ENCODE data around the gene BHLHE23. TPM values are rescaled to one million over a fixed set of nuclear protein-coding genes. Genes with fewer than 3 reads are reported as not detected.

BHLHE23 gene
- polyA plus RNA-seq, 1 donor = not detected

DNA sequence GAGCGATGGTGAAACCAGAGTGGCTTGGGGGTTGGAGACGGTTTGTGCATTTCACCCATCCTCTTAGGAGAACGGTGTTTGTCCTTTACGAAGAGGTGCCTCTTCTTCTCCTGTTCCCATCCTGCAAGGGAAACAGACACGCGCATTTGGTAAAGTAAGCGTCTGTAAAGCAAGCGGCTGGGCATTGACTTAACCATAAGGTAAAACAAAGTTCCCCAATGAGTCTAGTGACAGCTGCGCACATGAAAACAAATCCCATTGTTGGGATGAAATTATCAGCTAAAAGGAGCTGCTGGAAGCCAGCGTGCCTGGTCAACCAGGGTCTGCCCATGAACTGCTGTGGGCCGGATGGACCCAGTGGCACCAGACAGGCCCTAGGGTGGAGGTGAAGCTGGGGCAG is 5.8 kb downstream of the BHLHE23 start:
- peaks cover 92% of the 10 kb centered on the region for H3K27me3 ChIP-seq (ENCODE audit: control insufficient read depth, insufficient read depth, low read length)
- peaks cover 12% of the 10 kb centered on the region for H3K9me3 ChIP-seq (ENCODE audit: control insufficient read depth, low read depth, low read length)
- no peak for DNase-seq
- no peaks in the 10 kb centered on the region for H3K36me3 ChIP-seq (ENCODE audit: control insufficient read depth, insufficient read depth, low read length)
- WGBS (ENCODE audit: insufficient coverage, low lambda C conversion rate) = 20% methylated on average over 1 of the region's 11 CpGs
- H3K27ac ChIP-seq (ENCODE audit: low read length) = no peak overlapping the region
- H3K4me3 ChIP-seq (ENCODE audit: low read length) = no peak overlapping the region
- no peaks in the 10 kb centered on the region for H3K4me1 ChIP-seq (ENCODE audit: control insufficient read depth, insufficient read depth, low read length)

GRCh38 chr20:63000036-63000435 is 6.7 kb downstream of the BHLHE23 start:
- Histone ChIP-seq H3K4me3 (ENCODE audit: low read length) (no peak overlapping the region), H3K4me1 (ENCODE audit: control insufficient read depth, insufficient read depth, low read length) (no peaks in the 10 kb centered on the region), H3K9me3 (ENCODE audit: control insufficient read depth, low read depth, low read length) (peaks cover 4% of the 10 kb centered on the region), H3K27me3 (ENCODE audit: control insufficient read depth, insufficient read depth, low read length) (peaks cover 91% of the 10 kb centered on the region), H3K36me3 (ENCODE audit: control insufficient read depth, insufficient read depth, low read length) (no peaks in the 10 kb centered on the region), H3K27ac (ENCODE audit: low read length) (no peak overlapping the region)
- DNase-seq = no peak
- no CpG with 5 or more reads among the region's 14 CpGs for WGBS (ENCODE audit: insufficient coverage, low lambda C conversion rate)

- DNase-seq = no peak
- Histone ChIP-seq H3K27ac (ENCODE audit: low read length) (no peak overlapping the region), H3K4me3 (ENCODE audit: low read length) (no peak overlapping the region), H3K9me3 (ENCODE audit: control insufficient read depth, low read depth, low read length) (no peaks in the 10 kb centered on the region), H3K27me3 (ENCODE audit: control insufficient read depth, insufficient read depth, low read length) (peaks cover 89% of the 10 kb centered on the region), H3K4me1 (ENCODE audit: control insufficient read depth, insufficient read depth, low read length) (no peaks in the 10 kb centered on the region), H3K36me3 (ENCODE audit: control insufficient read depth, insufficient read depth, low read length) (no peaks in the 10 kb centered on the region)
- no CpG with 5 or more reads among the region's 16 CpGs for WGBS (ENCODE audit: insufficient coverage, low lambda C conversion rate)
Observed at GRCh38 chr20:62999580-62999979, 7.2 kb downstream of the BHLHE23 start.

DNA sequence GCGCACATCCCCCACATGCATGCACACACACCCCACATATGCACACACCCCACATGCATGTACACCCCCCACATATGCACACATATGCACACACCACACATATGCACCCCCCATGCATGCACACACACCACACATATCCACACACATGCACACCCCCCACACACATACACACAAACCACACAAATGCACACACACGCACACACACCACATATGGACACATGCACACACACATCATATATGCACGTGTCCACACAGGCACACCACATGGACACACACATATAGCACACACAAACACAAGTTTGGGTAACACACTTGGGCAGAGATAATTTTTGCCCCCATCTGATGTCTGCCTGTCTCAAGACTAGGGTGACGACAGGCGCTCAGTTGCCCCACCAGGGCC is 8.3 kb downstream of the BHLHE23 start:
- WGBS (ENCODE audit: insufficient coverage, low lambda C conversion rate) = no CpG with 5 or more reads among the region's 5 CpGs
- no peaks in the 10 kb centered on the region for H3K9me3 ChIP-seq (ENCODE audit: control insufficient read depth, low read depth, low read length)
- H3K36me3 ChIP-seq (ENCODE audit: control insufficient read depth, insufficient read depth, low read length) = no peaks in the 10 kb centered on the region
- H3K27me3 ChIP-seq (ENCODE audit: control insufficient read depth, insufficient read depth, low read length) = peaks cover 78% of the 10 kb centered on the region
- no peak overlapping the region for H3K4me3 ChIP-seq (ENCODE audit: low read length)
- H3K4me1 ChIP-seq (ENCODE audit: control insufficient read depth, insufficient read depth, low read length) = no peaks in the 10 kb centered on the region
- no peak overlapping the region for H3K27ac ChIP-seq (ENCODE audit: low read length)
- DNase-seq = no peak

- no peak for DNase-seq
- H3K27me3 ChIP-seq (ENCODE audit: control insufficient read depth, insufficient read depth, low read length) = peaks cover 75% of the 10 kb centered on the region
Observed at GRCh38 chr20:62997417-62998035, 9.2 kb downstream of the BHLHE23 start.

GRCh38 chr20:62996596-62996982 is 10.2 kb downstream of the BHLHE23 start:
- H3K27ac ChIP-seq (ENCODE audit: low read length) = no peak overlapping the region
- WGBS (ENCODE audit: insufficient coverage, low lambda C conversion rate) = 94% methylated on average over 5 of the region's 14 CpGs
- H3K4me1 ChIP-seq (ENCODE audit: control insufficient read depth, insufficient read depth, low read length) = no peaks in the 10 kb centered on the region
- no peaks in the 10 kb centered on the region for H3K9me3 ChIP-seq (ENCODE audit: control insufficient read depth, low read depth, low read length)
- DNase-seq = no peak
- peaks cover 76% of the 10 kb centered on the region for H3K27me3 ChIP-seq (ENCODE audit: control insufficient read depth, insufficient read depth, low read length)
- no peak overlapping the region for H3K4me3 ChIP-seq (ENCODE audit: low read length)
- no peaks in the 10 kb centered on the region for H3K36me3 ChIP-seq (ENCODE audit: control insufficient read depth, insufficient read depth, low read length)

More at GRCh38 chr20:62997417-62998035, 9.2 kb downstream of the BHLHE23 start:
- H3K4me3 ChIP-seq (ENCODE audit: low read length) = no peak overlapping the region
- H3K4me1 ChIP-seq (ENCODE audit: control insufficient read depth, insufficient read depth, low read length) = no peaks in the 10 kb centered on the region
- H3K27ac ChIP-seq (ENCODE audit: low read length) = no peak overlapping the region
- H3K9me3 ChIP-seq (ENCODE audit: control insufficient read depth, low read depth, low read length) = no peaks in the 10 kb centered on the region
- no peaks in the 10 kb centered on the region for H3K36me3 ChIP-seq (ENCODE audit: control insufficient read depth, insufficient read depth, low read length)
- WGBS (ENCODE audit: insufficient coverage, low lambda C conversion rate) = no CpG with 5 or more reads among the region's 20 CpGs

DNA sequence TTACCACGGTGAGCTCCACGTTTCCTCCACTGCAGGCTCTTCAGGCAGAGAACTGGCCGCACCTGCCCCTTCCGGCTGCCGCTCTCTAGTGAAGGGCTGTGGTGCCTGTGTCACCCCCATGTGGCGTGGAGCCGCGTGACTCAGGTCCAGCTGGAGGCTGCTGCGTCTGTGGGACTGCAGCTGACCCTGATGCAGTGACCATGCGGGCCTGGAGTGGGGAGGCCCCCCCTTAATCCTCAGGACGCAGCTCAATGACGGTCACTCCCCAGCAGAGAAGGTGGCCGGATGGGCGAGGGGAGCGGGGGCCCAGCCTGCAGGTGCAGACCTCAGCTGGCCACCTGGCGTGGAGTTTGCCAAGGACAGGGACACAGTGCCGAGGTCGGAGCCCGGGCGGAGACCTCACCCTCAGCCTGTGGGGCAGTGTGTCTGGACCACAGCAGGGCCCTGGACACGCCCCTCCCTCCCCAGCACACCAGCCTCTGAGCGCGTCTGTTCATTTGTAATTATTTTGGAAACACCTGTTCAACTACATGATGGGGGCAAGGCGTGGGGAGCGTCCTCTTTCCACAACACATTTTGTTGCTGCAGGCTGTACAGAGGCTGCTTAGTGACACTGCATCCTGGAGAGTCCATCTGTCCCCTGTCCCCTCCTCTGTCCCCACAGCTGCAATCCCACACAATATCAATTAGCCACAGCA is 10.7 kb downstream of the BHLHE23 start:
- no peak for DNase-seq
- WGBS (ENCODE audit: insufficient coverage, low lambda C conversion rate) = no CpG with 5 or more reads among the region's 25 CpGs
- peaks cover 75% of the 10 kb centered on the region for H3K27me3 ChIP-seq (ENCODE audit: control insufficient read depth, insufficient read depth, low read length)

GRCh38 chr20:62995481-62995880 is 11.3 kb downstream of the BHLHE23 start:
- H3K27me3 ChIP-seq (ENCODE audit: control insufficient read depth, insufficient read depth, low read length) = peaks cover 76% of the 10 kb centered on the region
- no peaks in the 10 kb centered on the region for H3K4me1 ChIP-seq (ENCODE audit: control insufficient read depth, insufficient read depth, low read length)
- no peak overlapping the region for H3K4me3 ChIP-seq (ENCODE audit: low read length)
- no peaks in the 10 kb centered on the region for H3K36me3 ChIP-seq (ENCODE audit: control insufficient read depth, insufficient read depth, low read length)
- H3K9me3 ChIP-seq (ENCODE audit: control insufficient read depth, low read depth, low read length) = no peaks in the 10 kb centered on the region
- no CpG with 5 or more reads among the region's 11 CpGs for WGBS (ENCODE audit: insufficient coverage, low lambda C conversion rate)
- H3K27ac ChIP-seq (ENCODE audit: low read length) = no peak overlapping the region
- DNase-seq = no peak

More for the DNA sequence above, 10.7 kb downstream of the BHLHE23 start:
- H3K4me1 ChIP-seq (ENCODE audit: control insufficient read depth, insufficient read depth, low read length) = no peaks in the 10 kb centered on the region
- H3K4me3 ChIP-seq (ENCODE audit: low read length) = no peak overlapping the region
- H3K9me3 ChIP-seq (ENCODE audit: control insufficient read depth, low read depth, low read length) = no peaks in the 10 kb centered on the region
- no peak overlapping the region for H3K27ac ChIP-seq (ENCODE audit: low read length)
- H3K36me3 ChIP-seq (ENCODE audit: control insufficient read depth, insufficient read depth, low read length) = no peaks in the 10 kb centered on the region

DNA sequence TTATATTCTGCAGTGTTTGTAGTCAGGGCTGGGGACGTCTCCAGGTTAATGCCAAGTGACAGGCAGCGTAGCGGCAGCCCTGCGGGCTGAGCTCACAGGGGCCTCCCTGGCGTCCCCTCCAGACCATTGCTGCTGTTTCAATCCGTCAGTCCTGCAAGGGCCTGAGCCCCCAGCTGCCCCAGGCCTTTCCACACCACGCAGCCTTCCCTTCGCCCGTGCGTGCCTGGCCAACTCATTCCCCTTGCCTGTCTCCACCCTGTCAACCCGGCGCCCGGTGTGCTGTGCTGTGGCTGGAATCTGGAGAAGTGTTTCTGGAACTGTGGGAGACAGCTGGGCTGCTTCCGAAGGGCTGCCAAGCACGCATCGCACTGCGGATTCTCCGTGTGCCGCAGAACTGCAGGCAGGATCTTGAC is 11.9 kb downstream of the BHLHE23 start:
- DNase-seq = no peak
- WGBS (ENCODE audit: insufficient coverage, low lambda C conversion rate) = no CpG with 5 or more reads among the region's 19 CpGs
- Histone ChIP-seq H3K27me3 (ENCODE audit: control insufficient read depth, insufficient read depth, low read length) (peaks cover 75% of the 10 kb centered on the region), H3K27ac (ENCODE audit: low read length) (no peak overlapping the region), H3K4me1 (ENCODE audit: control insufficient read depth, insufficient read depth, low read length) (no peaks in the 10 kb centered on the region), H3K36me3 (ENCODE audit: control insufficient read depth, insufficient read depth, low read length) (no peaks in the 10 kb centered on the region), H3K9me3 (ENCODE audit: control insufficient read depth, low read depth, low read length) (no peaks in the 10 kb centered on the region), H3K4me3 (ENCODE audit: low read length) (no peak overlapping the region)

- Histone ChIP-seq H3K27ac (ENCODE audit: low read length) (no peak overlapping the region), H3K27me3 (ENCODE audit: control insufficient read depth, insufficient read depth, low read length) (peaks cover 68% of the 10 kb centered on the region), H3K36me3 (ENCODE audit: control insufficient read depth, insufficient read depth, low read length) (no peaks in the 10 kb centered on the region), H3K4me1 (ENCODE audit: control insufficient read depth, insufficient read depth, low read length) (no peaks in the 10 kb centered on the region), H3K4me3 (ENCODE audit: low read length) (no peak overlapping the region), H3K9me3 (ENCODE audit: control insufficient read depth, low read depth, low read length) (no peaks in the 10 kb centered on the region)
- no peak for DNase-seq
- 80% methylated on average over 1 of the region's 23 CpGs for WGBS (ENCODE audit: insufficient coverage, low lambda C conversion rate)
Observed at GRCh38 chr20:62993856-62994494, 12.8 kb downstream of the BHLHE23 start.

Measured in large intestine (tissue), 3 donors.